Measurements from ENCODE around the gene MAPK6. TPM values are rescaled to one million over a fixed set of nuclear protein-coding genes. Genes with fewer than 3 reads are reported as not detected.
"Not testable (repeated sequence)": the region's sequence is repeated elsewhere in the genome, so short reads cannot be mapped to it uniquely, and the experiment has no call there.

Gene MAPK6
- polyA plus RNA-seq, 1 experiment = 74.3 TPM

DNA sequence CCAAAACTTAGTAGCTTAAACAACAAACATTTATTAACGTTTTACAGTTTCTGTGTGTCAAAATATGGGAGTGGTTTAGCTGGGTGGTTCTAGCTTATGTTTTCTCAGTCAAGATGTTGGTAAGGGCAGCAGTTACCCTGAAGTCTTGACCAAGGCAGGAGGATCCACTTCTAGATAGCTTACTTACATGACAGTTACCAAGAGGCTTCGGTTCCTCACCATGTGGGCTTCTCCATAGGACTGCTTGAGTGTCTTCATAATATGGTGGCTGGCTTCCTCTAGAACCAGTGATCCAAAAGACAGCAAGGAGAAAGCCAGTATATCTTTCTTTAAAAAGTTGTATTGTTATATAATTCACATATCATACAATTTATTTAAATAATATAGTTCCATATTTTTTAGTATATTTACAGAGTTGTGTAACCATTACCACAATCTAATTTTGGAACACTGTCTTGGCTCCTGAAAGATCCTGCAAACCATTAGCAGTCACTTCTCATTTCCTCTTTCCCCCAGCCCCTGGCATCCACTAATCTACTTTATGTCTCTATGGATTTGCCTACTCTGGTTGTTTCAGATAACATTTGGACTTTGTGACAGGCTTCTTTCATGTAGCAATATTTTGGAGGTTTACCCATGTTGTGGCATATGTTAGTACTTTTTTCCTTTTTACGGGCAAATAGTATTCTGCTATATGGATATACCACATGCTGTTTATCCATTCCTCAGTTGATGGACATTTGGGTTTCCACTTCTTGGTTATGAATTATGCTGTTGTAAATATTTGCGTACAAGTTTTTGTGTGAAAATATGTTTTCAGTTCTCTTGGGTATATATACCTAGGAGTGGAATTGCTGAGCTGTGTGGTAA, 33.3 kb downstream of the MAPK6 start:
- Histone ChIP-seq H3K4me3 (ENCODE audit: low read depth, low read length) (no peak overlapping the region), H3K27me3 (ENCODE audit: control insufficient read depth, insufficient read depth, low read length) (no peaks in the 10 kb centered on the region), H3K9me3 (ENCODE audit: control insufficient read depth, insufficient read depth, low read length) (no peaks in the 10 kb centered on the region), H3K27ac (ENCODE audit: low read depth, low read length) (no peak overlapping the region)
- DNase-seq (ENCODE audit: low read depth, low spot score) = no peak
- ChIA-PET CTCF (interaction anchor here (0.9 kb wide), 1 partner anchor 26 kb away, joined by 5 read pairs; no protein-coding TSS in a partner anchor), POLR2A (no interaction called here)
- TF ChIP-seq, protein P1, sequence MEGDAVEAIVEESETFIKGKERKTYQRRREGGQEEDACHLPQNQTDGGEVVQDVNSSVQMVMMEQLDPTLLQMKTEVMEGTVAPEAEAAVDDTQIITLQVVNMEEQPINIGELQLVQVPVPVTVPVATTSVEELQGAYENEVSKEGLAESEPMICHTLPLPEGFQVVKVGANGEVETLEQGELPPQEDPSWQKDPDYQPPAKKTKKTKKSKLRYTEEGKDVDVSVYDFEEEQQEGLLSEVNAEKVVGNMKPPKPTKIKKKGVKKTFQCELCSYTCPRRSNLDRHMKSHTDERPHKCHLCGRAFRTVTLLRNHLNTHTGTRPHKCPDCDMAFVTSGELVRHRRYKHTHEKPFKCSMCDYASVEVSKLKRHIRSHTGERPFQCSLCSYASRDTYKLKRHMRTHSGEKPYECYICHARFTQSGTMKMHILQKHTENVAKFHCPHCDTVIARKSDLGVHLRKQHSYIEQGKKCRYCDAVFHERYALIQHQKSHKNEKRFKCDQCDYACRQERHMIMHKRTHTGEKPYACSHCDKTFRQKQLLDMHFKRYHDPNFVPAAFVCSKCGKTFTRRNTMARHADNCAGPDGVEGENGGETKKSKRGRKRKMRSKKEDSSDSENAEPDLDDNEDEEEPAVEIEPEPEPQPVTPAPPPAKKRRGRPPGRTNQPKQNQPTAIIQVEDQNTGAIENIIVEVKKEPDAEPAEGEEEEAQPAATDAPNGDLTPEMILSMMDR (IDR thresholded peaks at IDR 0.05; ENCODE audit: low read depth, low read length) = no peak

GRCh38 chr15:52054381-52054780, 35.4 kb downstream of the MAPK6 start:
- Histone ChIP-seq H3K27ac (ENCODE audit: low read depth, low read length) (no peak overlapping the region), H3K9me3 (ENCODE audit: control insufficient read depth, insufficient read depth, low read length) (no peaks in the 10 kb centered on the region), H3K4me3 (ENCODE audit: low read depth, low read length) (no peak overlapping the region), H3K27me3 (ENCODE audit: control insufficient read depth, insufficient read depth, low read length) (no peaks in the 10 kb centered on the region)
- CTCF ChIA-PET = interaction anchor here (0.7 kb wide), 1 partner anchor 27 kb away, joined by 3 read pairs; no protein-coding TSS in a partner anchor
- no peak for DNase-seq (ENCODE audit: low read depth, low spot score)
- POLR2A ChIA-PET = interaction anchor here (0.6 kb wide), 1 partner anchor 13 kb away, joined by 3 read pairs; no protein-coding TSS in a partner anchor
- TF ChIP-seq, protein P1 (IDR thresholded peaks at IDR 0.05; ENCODE audit: low read depth, low read length) = no peak

DNA sequence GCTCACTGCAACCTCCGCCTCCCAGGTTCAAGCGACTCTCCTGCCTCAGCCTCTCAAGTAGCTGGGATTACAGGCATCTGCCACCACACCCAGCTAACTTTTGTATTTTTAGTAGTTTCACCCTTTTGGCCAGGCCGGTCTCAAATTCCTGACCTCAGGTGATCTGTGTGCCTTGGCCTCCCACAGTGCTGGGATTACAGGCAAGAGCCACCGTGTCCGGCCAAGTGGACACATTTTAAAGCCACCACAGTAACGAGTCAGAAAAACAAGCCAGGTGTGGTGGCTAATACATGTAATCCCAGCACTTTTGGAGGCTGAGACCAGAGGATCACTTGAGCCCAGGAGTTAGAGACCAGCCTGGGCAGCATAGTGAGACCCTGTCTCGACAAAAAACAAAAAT, 35.8 kb downstream of the MAPK6 start:
- not testable (repeated sequence) for H3K27me3 ChIP-seq (ENCODE audit: control insufficient read depth, insufficient read depth, low read length); H3K4me3 ChIP-seq (ENCODE audit: low read depth, low read length); H3K9me3 ChIP-seq (ENCODE audit: control insufficient read depth, insufficient read depth, low read length); H3K27ac ChIP-seq (ENCODE audit: low read depth, low read length); DNase-seq (ENCODE audit: low read depth, low spot score)
- CTCF ChIA-PET = interaction anchor here (0.7 kb wide), 1 partner anchor 26 kb away, joined by 3 read pairs; no protein-coding TSS in a partner anchor
- POLR2A ChIA-PET = interaction anchor here (0.6 kb wide), 1 partner anchor 13 kb away, joined by 3 read pairs; no protein-coding TSS in a partner anchor

GRCh38 chr15:52056001-52056400, 37.0 kb downstream of the MAPK6 start:
- ChIA-PET POLR2A (no interaction called here), CTCF (no interaction called here)
- TF ChIP-seq, protein P1 (IDR thresholded peaks at IDR 0.05; ENCODE audit: low read depth, low read length) = no peak

DNA sequence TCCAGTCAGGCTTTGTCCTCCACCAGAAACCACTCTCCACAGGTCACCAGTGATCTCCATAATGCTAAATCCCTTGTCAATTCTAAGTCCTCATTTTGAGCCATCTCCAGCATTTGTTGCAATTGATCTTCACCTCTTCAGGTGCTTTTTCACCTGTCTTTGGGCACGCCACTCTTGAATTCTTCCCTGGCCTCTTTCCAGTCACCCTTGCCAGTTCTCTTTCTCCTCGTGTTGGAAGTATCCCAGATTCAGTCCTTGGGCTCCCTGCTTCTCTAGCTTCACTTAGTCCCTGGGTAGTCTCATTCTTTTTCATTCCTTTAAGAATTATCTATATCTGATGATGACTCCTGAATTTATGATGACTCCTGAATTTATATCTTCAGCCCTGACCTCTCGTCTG, 37.5 kb downstream of the MAPK6 start:
- Histone ChIP-seq H3K27ac (ENCODE audit: low read depth, low read length) (no peak overlapping the region), H3K27me3 (ENCODE audit: control insufficient read depth, insufficient read depth, low read length) (no peaks in the 10 kb centered on the region), H3K4me3 (ENCODE audit: low read depth, low read length) (no peak overlapping the region), H3K9me3 (ENCODE audit: control insufficient read depth, insufficient read depth, low read length) (no peaks in the 10 kb centered on the region)
- ChIA-PET CTCF (no interaction called here), POLR2A (no interaction called here)
- no peak for DNase-seq (ENCODE audit: low read depth, low spot score)
- TF ChIP-seq, protein P1 (IDR thresholded peaks at IDR 0.05; ENCODE audit: low read depth, low read length) = no peak

More at GRCh38 chr15:52056001-52056400, 37.0 kb downstream of the MAPK6 start:
- no peak for DNase-seq (ENCODE audit: low read depth, low spot score)
- H3K9me3 ChIP-seq (ENCODE audit: control insufficient read depth, insufficient read depth, low read length) = no peaks in the 10 kb centered on the region
- no peaks in the 10 kb centered on the region for H3K27me3 ChIP-seq (ENCODE audit: control insufficient read depth, insufficient read depth, low read length)
- H3K27ac ChIP-seq (ENCODE audit: low read depth, low read length) = no peak overlapping the region
- H3K4me3 ChIP-seq (ENCODE audit: low read depth, low read length) = no peak overlapping the region

Measured in AG04450 (cell line).